ENCODE data around the gene PPID.
"Not testable (repeated sequence)": the region's sequence is repeated elsewhere in the genome, so short reads cannot be mapped to it uniquely, and the experiment has no call there.

The PPID gene

DNA sequence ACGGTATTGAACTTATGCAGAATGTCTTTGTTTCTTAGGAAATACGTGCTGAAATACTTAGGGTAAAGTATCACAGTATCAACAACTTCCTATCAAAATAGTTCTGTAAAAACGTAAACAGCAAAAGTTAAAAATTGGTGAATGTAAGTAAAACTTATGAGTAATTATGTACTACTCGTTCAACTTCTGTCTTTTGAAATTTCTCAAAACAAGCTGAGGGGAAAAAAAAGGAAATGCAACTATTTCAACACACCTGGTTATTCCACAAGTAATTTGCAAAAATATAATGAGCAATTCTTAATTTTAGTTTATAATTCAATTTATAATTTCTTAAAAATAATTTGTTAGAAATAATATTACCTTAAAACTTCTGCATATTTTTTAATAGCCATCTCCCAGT lies 8.3 kb downstream of the PPID start:
- no peak for DNase-seq (ENCODE audit: low read depth)
- H3K4me3 ChIP-seq (ENCODE audit: low read length), result no peak overlapping the region
- TF ChIP-seq, protein P1, sequence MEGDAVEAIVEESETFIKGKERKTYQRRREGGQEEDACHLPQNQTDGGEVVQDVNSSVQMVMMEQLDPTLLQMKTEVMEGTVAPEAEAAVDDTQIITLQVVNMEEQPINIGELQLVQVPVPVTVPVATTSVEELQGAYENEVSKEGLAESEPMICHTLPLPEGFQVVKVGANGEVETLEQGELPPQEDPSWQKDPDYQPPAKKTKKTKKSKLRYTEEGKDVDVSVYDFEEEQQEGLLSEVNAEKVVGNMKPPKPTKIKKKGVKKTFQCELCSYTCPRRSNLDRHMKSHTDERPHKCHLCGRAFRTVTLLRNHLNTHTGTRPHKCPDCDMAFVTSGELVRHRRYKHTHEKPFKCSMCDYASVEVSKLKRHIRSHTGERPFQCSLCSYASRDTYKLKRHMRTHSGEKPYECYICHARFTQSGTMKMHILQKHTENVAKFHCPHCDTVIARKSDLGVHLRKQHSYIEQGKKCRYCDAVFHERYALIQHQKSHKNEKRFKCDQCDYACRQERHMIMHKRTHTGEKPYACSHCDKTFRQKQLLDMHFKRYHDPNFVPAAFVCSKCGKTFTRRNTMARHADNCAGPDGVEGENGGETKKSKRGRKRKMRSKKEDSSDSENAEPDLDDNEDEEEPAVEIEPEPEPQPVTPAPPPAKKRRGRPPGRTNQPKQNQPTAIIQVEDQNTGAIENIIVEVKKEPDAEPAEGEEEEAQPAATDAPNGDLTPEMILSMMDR (conservative IDR thresholded peaks at IDR 0.05; ENCODE audit: low read length), result no peak

GRCh38 chr4:158712622-158713021 lies 10.6 kb downstream of the PPID start:
- DNase-seq (ENCODE audit: low read depth), result not testable (repeated sequence)

DNA sequence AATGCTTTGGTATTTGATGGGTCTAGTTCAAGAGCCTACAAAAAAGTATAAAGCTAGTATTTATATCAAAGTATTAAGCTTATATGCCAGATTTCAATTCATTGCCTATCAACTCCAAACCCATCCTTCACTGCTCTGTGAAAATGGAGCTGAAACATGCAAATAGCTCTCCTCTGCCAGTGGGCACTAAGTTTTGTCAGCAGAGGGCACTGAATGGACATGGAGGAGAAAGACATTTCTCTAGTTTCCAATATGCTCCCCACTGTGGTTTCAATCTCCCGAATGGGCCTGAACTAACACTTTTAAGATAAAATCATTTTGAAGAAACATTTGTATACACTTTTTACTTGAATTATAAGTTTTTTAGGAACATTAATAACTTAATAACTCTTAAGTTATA lies 12.4 kb downstream of the PPID start:
- no peak overlapping the region for H3K4me3 ChIP-seq (ENCODE audit: low read length)
- TF ChIP-seq, protein P1 (conservative IDR thresholded peaks at IDR 0.05; ENCODE audit: low read length), result peak; percentile 43
- DNase-seq (ENCODE audit: low read depth), result peak; percentile 20

More at GRCh38 chr4:158712622-158713021, 10.6 kb downstream of the PPID start:
- not testable (repeated sequence) for H3K4me3 ChIP-seq (ENCODE audit: low read length)

DNA sequence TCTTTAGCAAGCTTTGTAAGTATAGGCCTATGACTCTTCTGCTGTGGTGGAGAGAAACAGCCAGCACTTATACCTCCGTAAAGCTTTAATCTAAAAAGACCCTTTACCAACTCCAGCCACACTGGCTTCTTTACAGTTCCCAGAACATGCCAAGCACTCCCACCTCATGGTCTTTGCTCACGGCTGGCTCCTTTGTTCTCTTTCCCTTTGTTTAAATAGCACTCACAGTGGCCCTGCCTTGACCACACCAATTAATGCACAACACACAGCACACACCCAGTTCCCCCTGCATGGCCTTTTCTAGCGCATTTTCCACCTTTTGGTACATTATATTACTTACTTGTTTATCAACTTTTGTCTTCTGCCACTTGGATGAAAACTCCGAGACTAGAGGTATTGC lies 18.9 kb downstream of the PPID start:
- TF ChIP-seq, protein P1 (conservative IDR thresholded peaks at IDR 0.05; ENCODE audit: low read length), result no peak
- DNase-seq (ENCODE audit: low read depth), result no peak
- H3K4me3 ChIP-seq (ENCODE audit: low read length), result no peak overlapping the region

DNA sequence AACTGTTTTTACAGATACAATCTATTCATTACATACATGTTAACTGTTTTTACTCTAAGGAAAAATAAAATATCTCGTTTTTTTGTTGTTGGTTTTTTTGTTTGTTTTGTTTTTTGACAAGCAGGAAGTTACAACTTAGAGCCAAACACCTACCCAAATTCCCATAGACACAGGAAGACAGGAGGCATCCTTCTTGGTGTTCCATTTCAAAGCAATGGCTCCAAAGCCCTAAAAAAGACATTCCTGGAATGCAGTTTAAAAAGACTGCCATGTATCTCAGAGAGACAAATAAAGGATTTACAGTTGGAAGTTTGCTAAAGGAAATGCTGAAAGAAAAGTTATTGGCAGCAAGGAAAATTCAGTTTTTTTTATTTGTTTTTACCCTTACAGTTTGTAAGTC lies 34.4 kb downstream of the PPID start:
- TF ChIP-seq, protein P1 (conservative IDR thresholded peaks at IDR 0.05; ENCODE audit: low read length), result no peak

DNA sequence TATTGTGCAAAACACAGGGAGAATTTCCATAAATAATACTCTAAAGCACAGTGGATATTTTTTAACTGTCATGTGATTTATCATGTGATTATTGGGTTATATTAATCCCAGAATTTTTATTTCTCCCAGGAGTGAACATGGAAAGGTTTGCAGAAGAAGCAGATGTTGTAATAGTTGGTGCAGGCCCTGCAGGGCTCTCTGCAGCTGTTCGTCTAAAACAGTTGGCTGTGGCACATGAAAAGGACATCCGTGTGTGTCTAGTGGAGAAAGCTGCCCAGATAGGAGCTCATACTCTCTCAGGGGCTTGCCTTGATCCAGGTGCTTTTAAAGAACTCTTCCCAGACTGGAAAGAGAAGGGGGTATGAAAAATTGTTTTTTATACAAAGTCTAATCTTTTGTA lies 41.1 kb downstream of the PPID start:
- TF ChIP-seq, protein P1 (conservative IDR thresholded peaks at IDR 0.05; ENCODE audit: low read length), result no peak
- no peak overlapping the region for H3K4me3 ChIP-seq (ENCODE audit: low read length)
- no peak for DNase-seq (ENCODE audit: low read depth)

More for the DNA sequence above, 34.4 kb downstream of the PPID start:
- H3K4me3 ChIP-seq (ENCODE audit: low read length), result no peak overlapping the region
- no peak for DNase-seq (ENCODE audit: low read depth)

DNA sequence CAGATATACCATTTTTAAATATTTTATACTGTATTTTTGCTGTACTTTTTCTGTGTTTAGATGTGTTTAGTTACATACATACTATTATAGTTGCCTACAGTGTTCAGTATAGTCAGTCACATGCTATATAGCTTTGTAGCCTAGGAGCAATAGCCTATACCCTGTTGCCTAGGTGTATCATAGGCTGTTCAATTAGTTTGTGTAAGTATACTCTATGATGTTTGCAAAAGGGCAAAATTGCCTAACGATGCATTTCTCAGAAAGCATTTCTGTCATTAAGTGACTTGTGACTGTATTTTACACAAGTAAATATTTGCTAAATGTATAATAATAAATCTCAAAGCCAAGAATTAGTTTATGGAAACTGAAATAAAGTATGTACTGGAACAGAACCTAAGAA lies 41.6 kb downstream of the PPID start:
- TF ChIP-seq, protein P1 (conservative IDR thresholded peaks at IDR 0.05; ENCODE audit: low read length), result no peak
- no peak for DNase-seq (ENCODE audit: low read depth)
- H3K4me3 ChIP-seq (ENCODE audit: low read length), result no peak overlapping the region

GRCh38 chr4:158678767-158679166 lies 44.4 kb downstream of the PPID start:
- TF ChIP-seq, protein P1 (conservative IDR thresholded peaks at IDR 0.05; ENCODE audit: low read length), result no peak
- no peak overlapping the region for H3K4me3 ChIP-seq (ENCODE audit: low read length)
- DNase-seq (ENCODE audit: low read depth), result no peak

Data from AG10803 (cell line).